HG02678 (cell line): ENCODE data around the gene WIPI1.
A peak's percentile ranks its signal among the peaks of the same experiment; 100 is the strongest.

Experiments
- ATAC-seq: cut with Tn5 transposase; IDR thresholded peaks from one replicate; pipeline ENCODE4 v1.9.1; 2021; ENCODE audit warnings: mild to moderate bottlenecking, moderate library complexity; ENCODE audit not compliant: unreplicated experiment

Gene WIPI1

GRCh38 chr17:68439656-68440290 lies 17.5 kb downstream of the WIPI1 start:
- ATAC-seq: no peak

- peak; percentile 72 for ATAC-seq
Observed at GRCh38 chr17:68437979-68438822, 19.1 kb downstream of the WIPI1 start.

GRCh38 chr17:68435876-68436842 lies 21.1 kb downstream of the WIPI1 start:
- ATAC-seq: peak; percentile 54

DNA sequence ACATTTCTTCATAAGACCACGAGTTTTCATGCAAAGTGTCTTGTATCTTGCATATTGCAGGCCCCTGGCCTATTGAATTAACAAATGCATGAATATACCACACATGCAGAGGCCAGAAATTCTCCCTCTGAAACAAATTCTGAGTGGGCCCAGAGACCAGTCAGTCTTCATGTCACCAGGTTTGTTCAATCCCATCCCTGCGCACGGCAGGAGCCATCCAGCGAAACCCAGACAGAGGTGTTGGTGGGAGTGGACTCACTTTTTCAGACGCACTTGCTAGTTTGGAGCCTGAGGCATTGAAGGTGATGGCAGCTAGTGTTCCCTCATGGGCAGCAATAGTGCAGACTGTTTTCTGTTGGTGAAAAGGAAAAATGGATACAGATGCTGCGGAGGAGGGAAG lies 21.9 kb downstream of the WIPI1 start:
- no peak for ATAC-seq

DNA sequence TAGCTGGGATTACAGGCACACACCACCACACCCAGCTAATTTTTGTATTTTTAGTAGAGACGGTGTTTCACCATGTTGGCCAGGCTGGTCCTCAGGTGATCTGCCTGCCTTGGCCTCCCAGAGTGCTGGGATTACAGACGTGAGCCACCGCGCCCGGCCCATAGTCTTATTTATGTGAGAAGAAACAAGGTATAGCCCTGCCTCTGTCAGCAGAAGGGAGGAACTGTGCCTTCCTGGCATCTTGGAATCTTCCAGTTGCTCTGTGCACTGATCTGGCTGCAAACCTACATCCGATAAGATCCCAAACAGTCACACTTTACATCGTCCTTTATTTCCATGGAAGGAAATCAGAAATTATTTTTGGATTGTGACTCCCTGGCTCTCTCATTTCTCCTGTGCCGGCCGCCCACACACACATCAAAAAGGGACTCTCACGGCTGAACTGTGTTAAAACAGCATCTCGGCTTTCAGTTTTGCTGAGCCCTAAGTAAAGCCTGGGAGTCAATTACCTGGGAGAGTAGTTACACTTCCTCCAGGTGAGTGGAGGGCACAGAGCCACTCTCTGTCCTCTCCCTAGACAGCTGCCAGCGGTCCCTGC lies 23.3 kb downstream of the WIPI1 start:
- ATAC-seq: no peak

DNA sequence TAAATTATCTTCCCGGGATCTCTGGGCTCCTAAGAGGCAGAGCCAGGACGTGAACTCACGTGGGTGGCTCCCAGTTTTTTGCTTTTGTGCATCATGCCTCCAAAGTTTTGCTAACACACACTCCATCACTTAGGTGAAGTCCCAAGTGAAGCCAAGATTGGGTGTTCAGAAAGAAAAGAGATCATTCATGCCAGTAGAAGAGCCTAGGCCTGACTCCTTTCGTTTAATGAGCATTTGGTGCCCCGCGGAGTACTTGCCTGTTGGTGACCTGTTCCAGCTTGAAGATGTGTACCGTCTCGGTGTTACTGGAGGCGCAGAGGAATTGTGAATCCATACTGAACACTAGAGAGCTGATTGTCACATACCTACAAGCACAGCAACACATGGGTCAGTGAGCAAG lies 24.1 kb downstream of the WIPI1 start:
- no peak for ATAC-seq

DNA sequence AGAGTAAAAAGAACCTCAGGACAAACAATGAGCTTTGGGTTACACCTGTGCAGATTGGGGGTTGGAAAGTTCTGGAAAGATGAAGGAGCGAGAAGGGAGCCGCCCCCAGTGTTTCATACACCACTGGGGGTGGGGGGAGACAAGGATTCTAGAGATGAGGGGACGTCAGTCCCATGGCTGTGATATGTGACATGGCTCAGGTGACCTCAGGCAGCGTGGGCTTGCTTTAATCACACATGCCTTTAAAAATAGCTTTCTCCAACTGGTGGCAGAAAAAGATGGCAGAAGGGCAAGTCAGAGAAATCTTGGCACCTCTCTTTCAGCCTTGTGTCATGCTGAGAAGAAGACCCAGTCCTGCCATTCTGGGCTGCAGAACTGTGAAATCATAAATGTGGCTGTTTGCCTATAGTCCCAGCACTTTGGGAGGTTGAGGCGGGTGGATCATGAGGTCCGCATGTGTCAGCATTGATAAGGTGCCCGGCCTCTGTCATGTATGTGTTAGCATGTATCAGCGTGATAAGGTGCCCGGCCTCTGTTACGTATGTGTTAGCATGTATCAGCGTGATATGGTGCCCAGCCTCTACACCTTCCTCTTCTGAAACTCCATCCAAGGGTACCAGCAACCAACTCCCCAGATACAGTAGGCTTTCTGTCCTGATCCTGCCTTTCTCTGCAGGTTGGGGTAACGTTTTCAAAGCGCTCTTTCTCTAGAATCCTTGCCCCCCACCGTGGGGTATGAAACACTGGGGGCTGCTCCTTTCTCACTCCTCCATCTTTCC lies 25.0 kb downstream of the WIPI1 start:
- no peak for ATAC-seq

DNA sequence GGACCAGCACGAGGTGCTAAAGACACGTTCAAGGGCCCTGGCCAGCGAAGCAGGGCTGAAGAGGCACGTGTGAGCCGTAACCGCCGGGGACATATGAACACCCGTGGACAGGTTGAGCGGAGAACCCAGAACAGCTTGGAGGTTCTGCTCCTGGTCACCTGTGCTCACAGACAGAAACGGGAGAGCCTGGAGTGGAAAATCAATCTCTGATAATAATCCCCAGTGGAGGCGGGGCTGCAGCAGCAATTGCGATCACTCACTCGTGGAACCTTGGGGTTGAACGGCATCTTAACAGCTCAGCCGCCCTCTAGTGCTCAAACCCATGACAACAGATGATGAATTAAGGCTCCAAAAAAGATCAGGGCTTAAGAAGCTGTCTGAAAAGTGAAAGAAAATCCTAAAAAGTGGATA lies 25.6 kb downstream of the WIPI1 start:
- ATAC-seq: no peak

DNA sequence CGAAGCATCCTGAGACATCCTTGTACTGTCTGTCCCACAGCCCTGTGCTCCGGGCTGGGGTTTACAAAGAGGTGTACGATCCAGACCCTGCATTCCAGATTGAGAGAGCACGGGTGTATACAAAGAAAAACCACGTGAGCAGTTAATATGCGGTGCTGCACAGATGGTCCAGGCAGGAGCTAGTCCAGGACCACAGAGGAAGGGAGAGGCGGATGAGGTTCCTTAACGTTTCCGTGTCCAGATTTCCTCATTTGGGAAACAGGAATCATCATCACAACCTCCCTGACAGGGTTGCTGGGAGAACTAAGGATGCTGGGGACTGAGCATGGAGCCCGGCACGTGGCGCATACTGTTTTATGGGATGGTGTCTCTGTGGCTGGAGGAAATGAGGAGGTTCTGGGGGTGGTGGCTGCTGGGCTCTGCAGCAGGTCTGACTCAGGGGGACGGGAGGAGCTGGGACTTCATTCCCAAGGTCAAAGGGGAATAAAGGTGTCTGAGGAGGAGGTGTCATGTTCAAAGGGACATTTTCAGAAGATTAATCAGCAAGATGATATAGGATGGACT lies 26.2 kb downstream of the WIPI1 start:
- no peak for ATAC-seq

DNA sequence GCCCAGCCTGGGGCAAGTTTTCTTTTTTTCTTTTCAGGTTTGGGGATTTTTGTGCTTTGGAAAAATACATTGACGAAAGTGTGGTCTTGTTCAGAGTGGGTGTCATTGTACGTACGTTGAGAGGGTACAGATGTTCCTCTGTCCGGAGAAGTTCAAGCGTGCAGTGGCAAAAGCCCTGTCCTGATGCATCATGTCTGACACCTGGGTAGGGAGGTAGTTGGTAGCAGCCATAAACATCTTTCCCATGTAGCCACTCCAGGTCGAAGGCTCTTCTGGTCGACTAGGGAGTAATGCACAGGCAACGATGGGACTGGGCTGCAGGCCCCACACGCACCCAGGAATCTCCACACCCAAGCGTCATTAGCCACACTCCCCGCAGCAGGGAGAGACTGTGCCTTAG lies 27.4 kb downstream of the WIPI1 start:
- ATAC-seq: no peak

- no peak for ATAC-seq
Observed at GRCh38 chr17:68428498-68429172, 28.7 kb downstream of the WIPI1 start.

GRCh38 chr17:68427575-68427974 lies 29.7 kb downstream of the WIPI1 start:
- ATAC-seq: no peak

- ATAC-seq: no peak
Observed at GRCh38 chr17:68425979-68426378, 31.3 kb downstream of the WIPI1 start.

GRCh38 chr17:68424861-68425260 lies 32.4 kb downstream of the WIPI1 start:
- ATAC-seq: no peak

DNA sequence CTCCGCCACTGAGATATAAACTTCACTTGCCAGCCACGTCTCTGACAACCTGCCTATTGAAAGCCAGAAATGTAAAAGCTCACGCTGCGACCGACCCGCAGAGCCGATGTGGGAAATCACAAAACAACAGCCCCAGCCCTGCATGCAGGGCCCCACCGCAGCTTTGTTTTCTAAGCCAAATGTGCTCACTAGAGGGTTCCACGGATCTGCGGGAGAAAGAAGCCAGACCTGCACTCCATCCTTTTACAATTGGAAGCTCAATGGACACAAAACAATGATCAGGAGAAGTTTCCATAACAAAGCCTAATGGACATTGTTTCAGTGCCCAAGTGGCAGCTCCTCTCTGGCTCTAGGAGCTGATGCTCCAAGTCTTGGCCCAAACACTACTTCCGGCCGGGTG lies 33.1 kb downstream of the WIPI1 start:
- ATAC-seq: no peak

DNA sequence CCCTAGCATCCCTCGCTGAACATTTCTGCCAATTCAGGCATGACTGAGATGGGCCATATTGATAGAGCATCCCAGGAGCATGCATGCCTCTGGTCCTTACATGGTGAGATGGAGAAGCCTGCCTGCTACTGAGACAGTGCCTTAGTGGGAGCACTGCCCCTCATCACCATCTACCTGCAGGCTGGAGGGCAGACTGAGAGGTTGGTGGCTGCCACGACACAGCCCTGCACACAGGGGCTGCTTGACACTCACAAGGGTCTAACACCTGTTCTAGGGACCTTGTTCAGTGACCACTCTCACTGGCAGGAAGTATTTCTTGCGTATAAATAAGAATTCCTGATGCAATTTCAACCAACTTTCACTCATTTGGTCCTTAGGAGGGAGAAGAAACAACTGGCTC lies 34.0 kb downstream of the WIPI1 start:
- ATAC-seq: no peak

DNA sequence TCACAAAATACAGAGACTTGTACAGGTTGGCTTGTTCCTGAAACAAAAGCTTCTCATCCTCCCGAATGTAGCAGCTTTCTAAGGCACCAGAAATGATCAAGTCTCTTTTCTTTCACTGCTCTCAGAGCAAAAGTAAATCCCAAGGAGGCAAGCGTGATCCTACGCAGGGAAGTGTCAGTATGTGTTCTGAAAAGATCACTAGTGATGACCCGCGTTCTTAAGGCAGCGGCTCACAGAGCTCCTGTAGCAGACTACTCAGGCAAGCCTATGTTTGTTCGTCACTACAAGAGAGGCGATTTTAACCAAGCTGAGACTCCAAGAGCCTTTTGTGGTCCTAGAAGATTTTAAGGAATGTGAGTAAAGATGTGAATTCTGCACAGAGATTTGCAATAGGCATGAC lies 34.5 kb downstream of the WIPI1 start:
- no peak for ATAC-seq

DNA sequence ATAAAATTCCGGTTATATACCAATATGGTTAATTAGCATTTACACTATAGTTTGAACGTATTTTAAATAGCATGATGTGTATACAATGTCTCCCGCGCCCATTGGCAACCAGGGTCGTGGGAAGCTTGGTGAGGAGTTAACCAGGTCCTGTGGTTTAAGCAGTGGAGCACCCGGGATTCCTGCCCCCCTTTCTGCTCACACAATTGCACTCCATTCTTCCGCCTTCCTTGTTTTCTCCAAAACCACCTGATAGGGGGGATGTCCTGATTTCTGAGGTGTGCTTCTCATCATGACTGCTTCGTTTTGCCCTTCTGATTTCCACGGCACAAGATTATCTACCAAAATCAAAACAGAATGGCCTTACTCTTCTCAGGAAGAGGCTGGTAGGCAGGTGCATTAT lies 35.8 kb downstream of the WIPI1 start:
- ATAC-seq: no peak

GRCh38 chr17:68420065-68420464 lies 37.2 kb downstream of the WIPI1 start:
- no peak for ATAC-seq
